ENCODE data around the gene RTTN.
"Not testable (repeated sequence)": the region's sequence is repeated elsewhere in the genome, so short reads cannot be mapped to it uniquely, and the experiment has no call there.

RTTN gene

GRCh38 chr18:70205421-70206397 is at the start of gene RTTN:
Gene RTTN, minus strand, starts transcription at chr18:70205687. Its CDS starts 29 bp downstream, at chr18:70205658.
- DNase-seq (peak; percentile 94), ATAC-seq (peak; percentile 98)

- ATAC-seq (no peak), DNase-seq (no peak)
These were observed 45.3 kb upstream of the RTTN start for GRCh38 chr18:70250781-70251180.

GRCh38 chr18:70249861-70250260 is 44.4 kb upstream of the RTTN start:
- not testable (repeated sequence) for ATAC-seq

DNA sequence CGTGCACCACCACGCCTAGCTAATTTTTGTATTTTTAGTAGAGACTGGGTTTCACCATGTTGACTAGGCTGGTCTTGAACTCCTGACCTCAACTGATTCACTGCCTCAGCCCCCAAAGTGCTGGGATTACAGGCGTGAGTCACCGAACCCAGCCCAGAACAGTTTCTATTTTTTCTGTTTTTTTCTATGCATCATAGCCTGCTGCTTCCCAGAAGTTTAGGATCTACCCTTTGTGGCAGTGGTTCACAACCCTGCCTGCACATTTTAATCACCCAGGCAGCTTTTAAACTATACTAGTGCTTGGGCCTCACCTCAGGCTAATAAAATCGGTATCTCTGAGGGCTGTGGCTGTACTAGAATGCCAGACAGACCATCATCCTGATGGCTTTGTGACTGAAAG is 43.6 kb upstream of the RTTN start:
- no peak for ATAC-seq
- no peak for DNase-seq

More at GRCh38 chr18:70249861-70250260, 44.4 kb upstream of the RTTN start:
- not testable (repeated sequence) for DNase-seq

DNA sequence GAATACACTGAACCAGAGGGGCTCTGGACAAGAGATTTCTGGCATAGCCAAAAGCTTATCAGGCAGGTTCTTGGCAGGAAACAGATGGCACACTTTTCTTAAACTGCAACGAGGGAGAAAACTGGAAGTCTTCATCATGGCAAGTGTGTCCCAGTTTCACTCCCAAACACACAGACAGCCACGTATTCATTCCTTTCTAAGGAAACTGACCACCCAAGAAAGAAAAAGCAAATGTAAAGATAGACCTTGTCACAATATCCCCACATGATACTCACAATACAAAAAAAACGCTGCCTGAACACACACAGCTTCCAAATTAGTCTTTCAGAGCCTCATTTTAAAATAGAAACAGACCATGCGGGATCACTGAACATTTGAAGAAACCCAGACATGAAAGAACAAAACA is 40.6 kb upstream of the RTTN start:
- DNase-seq, result no peak
- ATAC-seq, result no peak

DNA sequence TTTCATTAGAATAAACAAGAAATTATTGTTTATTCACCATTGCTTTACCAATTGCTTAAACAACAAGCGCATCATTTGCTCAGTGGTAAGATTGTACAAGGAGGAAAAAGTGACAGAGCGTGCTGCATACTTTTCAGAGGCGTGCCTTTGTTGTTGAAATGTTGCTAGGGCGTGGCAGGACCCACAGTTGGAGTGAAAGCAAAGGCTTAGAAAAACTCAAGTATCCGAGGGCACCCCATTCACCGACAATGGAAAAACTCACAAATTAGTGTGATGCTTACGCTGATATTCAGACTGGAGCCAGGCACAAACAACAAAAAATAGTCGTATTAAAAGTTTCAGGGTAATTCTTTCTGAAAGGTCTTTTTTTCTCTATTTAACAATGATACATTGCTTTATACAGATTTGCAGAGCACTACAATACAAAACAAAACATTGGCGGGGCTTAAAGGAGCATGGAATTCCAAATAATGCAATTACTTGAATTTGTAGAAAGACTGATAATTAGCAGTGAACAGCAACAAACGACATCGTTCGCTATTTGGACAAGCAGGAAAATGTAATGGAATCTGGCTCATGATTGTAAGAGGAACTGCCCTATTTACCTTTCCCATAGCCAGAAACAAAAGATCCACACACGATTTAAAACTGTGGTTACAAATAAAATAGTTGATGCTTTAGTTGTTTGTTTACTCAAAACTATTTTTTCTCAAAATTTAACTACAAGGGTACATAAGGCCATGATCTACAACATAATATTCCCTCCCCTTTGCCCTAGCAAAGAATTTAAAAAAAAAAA is 37.8 kb upstream of the RTTN start:
- ATAC-seq, result no peak
- DNase-seq, result no peak

DNA sequence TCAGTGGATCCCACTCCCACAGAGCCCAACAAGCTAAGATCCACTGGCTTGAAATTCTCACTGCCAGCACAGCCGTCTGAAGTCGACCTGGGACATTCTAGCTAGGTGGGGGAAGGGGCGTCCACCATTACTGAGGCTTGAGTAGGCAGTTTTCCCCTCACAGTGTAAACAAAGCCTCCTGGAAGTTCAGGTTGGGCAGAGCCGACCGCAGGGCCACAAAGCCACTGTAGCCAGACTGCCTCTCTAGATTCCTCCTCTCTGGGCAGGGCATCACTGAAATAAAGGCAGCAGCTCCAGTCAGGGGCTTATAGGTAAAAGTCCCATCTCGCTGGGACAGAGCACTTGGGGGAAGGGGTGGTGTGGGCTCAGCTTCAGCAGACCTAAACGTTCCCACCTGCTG is 31.4 kb upstream of the RTTN start:
- not testable (repeated sequence) for DNase-seq, ATAC-seq

- DNase-seq (no peak), ATAC-seq (no peak)
These were observed 30.0 kb upstream of the RTTN start for GRCh38 chr18:70235478-70235877.

- no peak for DNase-seq
- ATAC-seq, result no peak
These were observed 29.4 kb upstream of the RTTN start for GRCh38 chr18:70234667-70235459.

DNA sequence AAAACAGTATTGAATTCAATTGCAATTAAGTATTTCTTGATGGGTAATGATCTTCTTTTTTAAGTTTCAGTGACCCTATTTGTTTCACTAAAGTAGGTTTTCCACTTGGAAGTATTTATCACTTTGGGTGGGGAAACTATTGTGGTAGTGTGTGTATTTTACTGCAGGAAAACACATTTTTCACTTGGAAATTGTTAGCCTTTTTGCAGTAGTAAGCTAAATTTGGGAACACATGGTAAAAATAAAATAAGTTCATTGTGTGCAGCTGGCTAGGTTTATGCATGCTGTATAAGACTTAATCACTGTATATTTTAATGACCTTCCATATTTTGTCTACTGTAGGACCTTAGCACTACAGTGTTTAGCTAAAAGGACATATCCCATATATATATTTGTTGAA is 28.5 kb upstream of the RTTN start:
- DNase-seq, result no peak

GRCh38 chr18:70232261-70232660 is 26.8 kb upstream of the RTTN start:
- no peak for DNase-seq
- no peak for ATAC-seq

More for the DNA sequence above, 28.5 kb upstream of the RTTN start:
- ATAC-seq, result no peak

DNA sequence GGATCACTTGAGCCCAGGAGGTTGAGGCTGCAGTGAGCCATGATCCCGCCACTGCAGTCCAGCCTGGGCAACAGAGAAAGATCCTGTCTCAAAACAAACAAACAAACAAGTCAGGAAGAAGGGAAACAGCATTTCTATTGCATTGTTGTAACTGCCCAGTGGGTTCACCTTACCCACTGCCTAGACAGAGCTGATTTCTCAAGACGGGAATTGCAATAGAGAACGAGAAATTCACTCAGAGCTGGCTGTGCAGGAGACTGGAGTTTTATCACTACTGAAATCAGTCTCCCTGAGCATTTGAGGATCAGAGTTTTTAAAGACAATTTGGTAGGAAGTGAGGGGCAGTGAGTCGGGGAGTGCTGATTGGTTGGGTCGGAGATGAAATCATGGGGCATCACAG is 24.2 kb upstream of the RTTN start:
- no peak for DNase-seq
- ATAC-seq, result no peak

DNA sequence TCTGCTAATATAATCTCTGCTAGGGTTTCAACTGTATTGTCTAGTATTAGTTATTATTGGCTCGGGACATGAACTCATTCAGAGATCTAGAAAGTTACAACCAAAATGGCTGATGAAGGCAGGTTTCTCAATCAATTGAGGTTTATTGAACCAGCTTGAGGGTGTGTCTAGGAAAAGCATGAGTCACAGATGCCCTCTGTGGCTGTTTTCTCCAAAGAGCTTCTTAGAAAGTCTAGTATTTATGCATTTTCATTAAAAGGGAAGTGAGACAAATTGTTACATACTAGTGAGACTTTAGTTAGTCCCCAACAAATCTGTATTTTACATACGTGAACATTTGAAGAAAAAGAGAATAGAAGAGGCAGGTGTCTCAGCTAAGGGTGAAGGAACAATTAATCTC is 23.0 kb upstream of the RTTN start:
- DNase-seq (no peak), ATAC-seq (no peak)

DNA sequence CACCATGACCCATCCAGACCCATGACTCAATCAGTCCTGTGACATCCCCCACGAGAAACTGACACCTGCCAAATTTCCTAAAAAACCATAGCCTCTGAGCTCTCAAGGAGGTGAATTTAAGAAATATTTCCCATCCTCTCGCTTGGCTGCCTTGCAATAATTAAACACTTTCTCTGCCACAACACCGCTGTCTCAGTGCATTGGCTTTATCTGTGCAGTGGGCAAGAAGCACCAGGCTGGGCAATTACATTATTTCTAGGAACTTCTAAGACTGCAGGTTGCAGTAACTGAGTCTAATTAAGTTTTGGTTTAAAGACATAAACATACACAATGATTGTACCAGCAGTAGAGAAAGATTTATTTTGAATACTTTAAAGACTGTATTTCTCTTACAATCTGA is 22.0 kb upstream of the RTTN start:
- DNase-seq (no peak), ATAC-seq (no peak)

DNA sequence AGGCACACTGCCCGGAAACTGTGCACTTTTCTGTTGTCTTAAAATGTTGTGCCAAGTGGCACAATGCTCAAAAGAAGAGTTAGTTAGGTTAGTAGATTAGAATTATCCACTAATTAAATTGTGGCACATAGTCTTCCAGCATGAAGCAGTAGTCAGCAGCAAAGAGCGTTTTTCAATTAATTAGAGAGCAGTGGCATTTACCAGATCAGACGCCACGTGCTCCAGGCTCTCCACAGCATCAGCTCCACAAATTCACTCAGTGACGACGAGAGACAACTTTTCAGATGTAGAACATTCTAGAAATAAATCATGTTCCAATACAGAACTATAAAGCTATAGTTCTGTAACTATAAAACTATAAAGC is 16.4 kb upstream of the RTTN start:
- DNase-seq (no peak), ATAC-seq (no peak)

- DNase-seq, result no peak
- ATAC-seq, result no peak
These were observed 15.8 kb upstream of the RTTN start for GRCh38 chr18:70221156-70221914.

DNA sequence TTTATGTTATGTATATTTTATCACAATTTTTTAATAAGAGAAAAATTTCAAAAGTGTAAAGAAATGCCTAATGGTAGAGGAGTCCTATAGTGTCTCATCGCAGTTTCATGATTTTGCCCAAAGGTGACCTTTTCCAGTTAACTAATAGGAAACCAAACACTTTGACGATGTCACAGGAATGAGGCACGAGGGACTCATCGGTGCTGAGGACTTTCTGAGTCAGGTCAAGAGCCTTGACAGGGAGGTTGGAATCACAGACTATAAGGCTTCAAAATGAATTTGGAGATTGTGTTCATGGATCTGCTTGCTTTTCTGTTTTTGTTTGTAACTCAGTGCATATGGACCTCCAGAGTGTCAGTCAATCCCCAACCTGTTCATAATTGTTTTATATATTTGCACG is 15.1 kb upstream of the RTTN start:
- no peak for DNase-seq
- no peak for ATAC-seq

- ATAC-seq, result no peak
These were observed 14.2 kb upstream of the RTTN start for GRCh38 chr18:70219688-70220087.

GRCh38 chr18:70216788-70217187 is 11.3 kb upstream of the RTTN start:
- ATAC-seq (no peak), DNase-seq (no peak)

More at GRCh38 chr18:70219688-70220087, 14.2 kb upstream of the RTTN start:
- no peak for DNase-seq

DNA sequence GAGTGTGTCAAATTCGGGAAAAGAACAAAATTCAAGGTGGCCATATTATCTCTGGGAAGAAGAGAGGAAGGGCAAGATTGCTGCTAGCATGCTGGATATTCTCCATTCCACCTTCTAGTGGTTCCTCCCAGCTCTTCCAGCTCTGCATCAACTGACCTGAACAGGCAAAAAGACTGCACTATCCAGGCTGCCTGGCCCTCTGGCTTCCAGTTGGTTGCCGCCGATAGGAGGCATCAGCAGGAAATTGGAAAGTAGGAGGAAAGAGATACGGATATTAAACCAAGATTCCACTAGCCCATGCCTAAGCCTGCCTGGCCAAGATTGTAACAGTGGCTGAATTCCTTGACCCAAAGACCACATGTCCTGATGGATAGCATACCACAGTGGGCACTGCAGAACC is 1.7 kb upstream of the RTTN start:
- DNase-seq (no peak), ATAC-seq (no peak)

GRCh38 chr18:70200286-70200685 is 5.2 kb downstream of the RTTN start:
- DNase-seq, result no peak
- ATAC-seq, result no peak
